Stimulated activated CD4-positive, alpha-beta T cell treated with anti-CD3 and anti-CD28 coated beads, Interleukin-12 subunit alpha, Interleukin-12 subunit beta, amount 100 ng/mL, for 24 hours (primary cell): ENCODE measurements around the gene TRIO.

Source experiments
- DNase-seq, 2 experiments: peaks; one replicate each; pipeline ENCODE4 v3.0.0-alpha.2; 2020; ENCODE audit warnings: low read depth in 2 of 2

TRIO gene

DNA sequence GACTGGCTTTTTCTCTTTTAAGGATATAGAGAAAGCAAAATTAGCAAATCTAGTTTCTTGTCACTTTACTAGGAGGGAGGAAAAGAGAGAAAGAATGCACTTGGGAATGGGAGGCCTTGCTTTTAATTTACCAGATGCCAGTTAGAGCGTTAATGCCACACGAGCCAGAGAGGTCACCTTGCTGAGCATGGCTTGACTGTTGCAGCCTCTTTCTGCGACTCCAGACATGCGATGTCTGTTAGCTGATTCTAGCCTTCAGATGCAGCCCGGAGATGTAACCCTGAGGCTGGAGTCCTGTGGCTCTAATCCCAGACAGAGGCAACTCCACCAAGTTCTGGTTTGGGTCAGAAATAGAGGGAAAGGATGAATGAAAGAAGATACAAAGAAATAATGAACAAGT is 152.5 kb downstream of the TRIO start:
- no peak for DNase-seq

DNA sequence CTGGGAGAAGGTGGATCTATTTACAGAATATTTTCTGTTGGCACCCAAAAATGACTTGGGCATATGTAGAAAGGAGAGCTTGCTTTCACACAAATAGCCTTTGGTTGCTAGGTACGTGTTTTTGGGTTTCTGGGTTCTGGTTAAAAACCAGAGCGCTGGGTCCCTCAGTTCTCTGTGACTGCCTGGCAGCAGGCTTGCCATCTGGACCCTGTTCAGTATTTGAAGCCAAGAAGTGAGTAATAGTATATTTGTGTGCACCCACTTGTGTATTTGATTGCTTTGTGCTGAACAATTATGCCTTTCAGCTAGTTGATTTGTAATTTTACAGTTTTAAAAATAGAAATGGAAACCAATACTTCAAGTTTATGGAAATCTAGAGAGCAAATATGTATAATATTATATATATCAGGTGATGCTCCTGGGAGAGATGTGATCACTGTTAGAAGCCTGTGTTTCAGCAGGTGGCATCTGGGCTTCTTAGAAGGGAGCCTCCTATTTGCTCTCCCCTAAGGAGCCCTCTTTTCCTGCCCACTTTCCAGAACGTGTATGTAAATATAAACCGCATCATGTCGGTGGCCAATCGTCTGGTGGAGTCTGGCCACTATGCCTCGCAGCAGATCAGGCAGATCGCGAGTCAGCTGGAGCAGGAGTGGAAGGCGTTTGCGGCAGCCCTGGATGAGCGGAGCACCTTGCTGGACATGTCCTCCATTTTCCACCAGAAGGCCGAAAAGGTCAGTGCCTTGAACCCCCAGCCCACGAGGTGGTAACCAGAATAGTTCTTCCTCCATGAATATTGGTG is 153.6 kb downstream of the TRIO start:
- DNase-seq, result no peak

DNA sequence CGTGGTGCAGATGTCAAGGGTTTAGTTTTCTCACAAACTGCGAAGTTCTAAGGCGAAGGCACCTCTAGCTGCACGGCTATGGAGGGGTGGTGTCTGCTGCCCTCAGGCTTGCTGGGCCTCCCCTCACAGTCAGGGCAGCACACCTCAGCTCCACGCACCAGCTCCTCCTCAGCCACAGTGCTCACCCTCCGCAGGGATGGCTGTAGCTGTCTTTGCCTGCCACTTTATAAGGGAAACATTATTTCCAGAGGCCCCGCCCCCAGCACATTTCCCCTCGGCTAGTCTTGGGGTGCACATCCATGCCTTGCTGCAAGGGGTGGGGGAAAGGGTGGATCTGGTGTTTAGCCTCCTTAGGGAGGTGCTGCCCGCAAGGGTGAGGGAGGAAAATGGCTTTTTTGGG is 154.6 kb downstream of the TRIO start:
- DNase-seq, result no peak

DNA sequence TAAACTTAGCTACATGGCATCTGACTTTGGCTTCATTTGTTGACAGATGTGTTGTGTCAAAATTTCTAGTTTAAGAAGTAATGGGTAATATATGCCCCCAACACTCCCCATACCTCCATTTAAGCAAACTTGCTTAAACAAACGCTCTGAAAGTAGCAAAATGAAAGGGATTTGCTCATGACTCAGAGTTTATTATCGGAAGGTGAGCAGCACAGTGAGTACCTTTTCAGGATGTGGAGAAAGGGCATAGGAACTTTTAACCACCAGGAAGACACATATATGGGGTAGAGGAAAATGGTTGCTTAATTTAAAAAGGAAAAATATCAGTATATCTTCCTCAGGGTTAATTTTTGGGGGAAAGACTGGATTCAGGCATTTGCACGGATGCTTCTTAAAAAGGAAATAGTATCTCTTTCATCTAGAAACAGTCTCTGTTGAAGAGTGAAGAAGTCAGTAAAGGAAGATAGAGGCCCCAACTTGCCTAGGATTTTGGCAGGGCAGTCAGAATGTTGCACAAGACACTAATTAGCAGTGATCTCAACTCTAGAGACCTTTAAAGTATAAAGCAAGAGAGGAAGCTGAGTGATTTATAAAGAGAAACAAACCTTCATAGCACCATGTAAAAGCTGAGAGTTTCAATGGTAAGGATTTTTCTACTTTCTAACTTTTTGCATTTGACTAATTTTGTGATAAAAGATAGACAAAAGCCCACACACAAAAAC is 155.1 kb downstream of the TRIO start:
- DNase-seq, result no peak

DNA sequence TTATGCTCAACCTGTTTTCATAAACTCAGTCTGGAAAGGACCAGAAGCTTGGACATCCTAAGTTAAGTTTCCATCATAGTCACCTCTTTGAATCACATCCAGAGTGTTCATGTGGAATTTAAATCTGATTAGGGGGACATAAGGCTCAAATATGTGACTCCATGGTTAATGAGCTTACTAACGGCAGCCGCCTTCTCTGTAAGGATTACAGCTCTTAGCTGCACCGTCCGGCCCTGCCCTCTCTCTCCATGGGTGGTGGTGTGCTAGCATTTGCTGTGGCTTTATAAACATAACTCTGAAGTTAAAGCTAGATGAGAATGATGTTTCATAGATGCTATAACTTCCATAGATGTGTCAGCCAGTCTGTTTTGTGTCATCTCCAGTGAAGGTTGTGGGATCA is 156.5 kb downstream of the TRIO start:
- no peak for DNase-seq

DNA sequence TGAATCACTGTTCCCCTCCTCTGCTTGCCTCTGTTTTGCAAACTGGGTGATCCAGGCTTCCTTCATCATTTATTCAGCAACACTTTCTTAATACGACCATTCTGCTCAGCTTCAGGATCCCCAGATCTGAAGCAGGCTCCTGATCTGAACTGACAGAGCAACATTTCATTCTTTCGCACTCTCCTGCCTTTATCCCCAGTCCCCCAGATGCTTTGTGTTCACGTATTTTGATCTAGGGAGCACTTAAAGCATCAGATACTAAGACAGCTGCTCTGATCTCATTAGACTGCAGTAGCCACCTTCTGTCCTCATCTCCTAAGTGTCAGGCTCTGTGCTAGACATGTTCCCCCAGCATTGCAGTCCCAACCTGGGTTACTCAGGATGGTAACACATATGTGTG is 158.0 kb downstream of the TRIO start:
- DNase-seq, result no peak

DNA sequence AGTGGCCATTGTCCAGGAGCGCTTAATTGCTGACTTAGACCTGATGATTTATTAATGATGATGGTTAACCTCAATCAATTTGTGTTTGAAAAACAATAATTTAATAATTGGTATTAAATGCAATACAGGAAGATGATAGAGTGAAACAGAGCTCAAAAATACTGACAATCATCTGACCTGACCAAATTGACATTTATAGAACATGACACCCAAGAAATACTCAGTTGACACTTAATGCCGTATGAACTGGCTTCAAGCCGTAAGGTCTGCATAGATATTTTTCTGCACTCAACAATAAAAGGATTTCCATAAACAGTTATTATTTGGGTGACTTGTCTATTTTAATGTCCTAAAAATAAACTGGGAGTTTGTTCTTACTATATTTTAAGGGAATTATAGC is 159.2 kb downstream of the TRIO start:
- no peak for DNase-seq

DNA sequence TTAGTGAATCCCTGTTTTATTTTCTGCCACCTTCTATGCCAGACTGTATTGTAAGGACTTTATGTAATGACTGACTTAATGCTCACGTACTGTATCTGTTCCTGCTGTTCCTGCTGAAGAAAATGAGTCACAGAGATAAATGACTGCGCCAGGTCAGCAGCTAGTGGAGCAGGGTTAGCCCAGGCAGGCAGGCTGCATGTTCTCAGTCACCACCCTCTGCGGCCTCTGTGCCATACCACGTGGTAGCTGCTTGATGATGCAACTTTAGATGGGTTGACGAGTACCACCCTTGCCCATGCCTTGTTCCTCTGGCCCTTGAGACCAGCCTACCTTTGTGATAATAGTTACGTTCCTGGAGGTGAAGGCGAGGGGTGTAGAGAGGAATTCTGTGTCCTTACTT is 161.9 kb downstream of the TRIO start:
- no peak for DNase-seq

DNA sequence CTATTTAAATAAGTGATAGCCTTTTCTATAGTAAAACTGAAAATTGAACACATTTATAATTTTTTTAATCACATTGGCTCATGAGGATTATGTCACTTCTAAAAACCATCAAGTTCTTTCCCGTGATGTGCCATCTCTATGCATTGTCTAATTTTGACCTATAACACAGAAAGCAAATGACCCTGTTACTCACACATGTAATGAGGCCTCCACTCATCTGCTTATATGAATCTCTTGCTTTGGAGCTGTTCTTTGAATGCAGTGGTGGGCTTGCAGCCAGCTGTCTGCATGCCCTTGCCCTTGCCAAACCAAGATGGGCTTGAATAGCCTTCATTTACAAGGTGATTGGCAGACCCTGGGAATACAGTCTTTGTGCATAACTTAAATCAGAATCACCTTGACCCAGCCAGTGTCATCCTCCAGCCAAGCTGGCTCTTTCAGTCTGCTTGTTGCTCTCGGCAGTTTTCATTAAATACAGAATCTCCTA is 163.2 kb downstream of the TRIO start:
- DNase-seq, result no peak

DNA sequence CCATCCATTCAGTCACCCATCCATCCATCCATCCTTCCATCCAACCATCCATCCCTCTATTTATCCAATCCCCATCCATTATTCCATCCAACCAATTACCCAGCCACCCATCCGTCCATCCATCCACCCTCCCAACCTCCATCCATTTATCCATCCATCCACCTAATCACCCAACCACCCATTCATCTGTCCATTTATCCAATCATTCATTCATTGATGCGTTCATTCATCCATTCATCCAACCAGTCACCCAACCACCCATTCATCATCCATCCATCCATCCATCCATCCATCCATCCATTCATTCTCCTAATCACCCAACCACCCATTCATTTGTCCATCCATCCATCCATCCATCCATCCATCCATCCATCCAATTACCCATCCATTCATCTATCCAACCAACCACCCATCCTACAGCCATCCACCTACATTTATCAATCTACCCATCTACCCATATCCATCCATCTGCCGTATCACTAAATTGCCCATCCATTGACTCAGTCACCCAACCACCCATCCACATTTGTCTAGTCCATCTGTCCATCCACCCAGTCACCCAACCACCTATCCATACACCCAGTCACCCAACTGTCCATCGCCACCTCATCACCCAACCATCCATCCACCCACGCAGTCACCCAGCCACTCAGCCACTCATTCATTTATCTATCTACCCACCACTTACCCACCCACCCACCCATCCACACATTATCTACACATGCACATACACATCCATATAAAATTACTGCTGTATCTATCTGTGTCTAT is 165.4 kb downstream of the TRIO start:
- no peak for DNase-seq

DNA sequence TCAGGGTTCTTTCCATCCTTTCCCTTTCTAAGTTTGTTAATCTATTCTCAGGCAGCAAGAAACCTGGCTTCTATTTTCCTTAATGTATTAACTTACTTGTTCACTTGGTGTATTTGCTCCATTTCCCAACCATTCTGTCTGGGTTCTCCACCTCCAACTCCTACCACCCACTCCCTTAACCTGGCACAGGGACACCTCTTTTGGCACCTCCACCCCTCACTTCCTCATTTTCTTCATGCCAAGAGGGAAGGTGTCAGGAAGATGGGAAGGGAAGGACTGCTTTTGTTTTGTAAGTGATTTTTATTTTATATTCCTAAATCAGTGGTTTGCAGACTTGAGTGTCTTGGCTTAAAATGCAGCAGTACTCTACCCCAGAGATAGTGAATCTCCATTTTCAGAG is 166.1 kb downstream of the TRIO start:
- DNase-seq, result no peak

DNA sequence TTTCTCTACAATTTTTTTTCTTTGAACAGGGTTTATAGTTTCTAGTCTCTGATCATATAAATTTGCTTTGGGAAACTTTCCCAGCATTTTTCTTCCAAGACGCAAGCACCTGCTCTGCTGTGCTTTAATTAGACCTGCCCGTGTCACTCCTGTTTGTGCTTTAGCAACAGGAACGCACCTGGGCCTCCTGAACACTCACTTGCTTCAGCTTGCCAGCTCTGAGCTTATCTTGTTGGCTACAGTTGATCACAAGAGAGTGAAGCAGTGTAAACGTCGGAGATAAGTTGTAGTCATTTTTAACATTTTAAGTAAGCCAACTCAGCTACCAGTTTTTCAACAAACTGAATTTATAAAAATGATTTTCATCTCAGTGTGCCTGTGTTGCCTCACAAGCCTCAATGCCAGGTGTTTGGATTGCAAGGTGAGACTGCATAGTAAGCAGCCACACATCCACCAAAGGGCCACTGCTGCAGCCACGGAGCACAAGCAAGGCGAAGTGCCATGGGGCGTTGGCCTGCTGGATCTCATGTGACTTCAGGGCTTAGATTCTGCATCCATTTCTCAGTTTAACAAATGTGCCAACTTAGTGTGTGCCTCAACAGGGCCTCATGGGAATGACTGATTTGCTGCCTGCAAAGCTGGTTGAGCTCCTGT is 166.9 kb downstream of the TRIO start:
- no peak for DNase-seq

DNA sequence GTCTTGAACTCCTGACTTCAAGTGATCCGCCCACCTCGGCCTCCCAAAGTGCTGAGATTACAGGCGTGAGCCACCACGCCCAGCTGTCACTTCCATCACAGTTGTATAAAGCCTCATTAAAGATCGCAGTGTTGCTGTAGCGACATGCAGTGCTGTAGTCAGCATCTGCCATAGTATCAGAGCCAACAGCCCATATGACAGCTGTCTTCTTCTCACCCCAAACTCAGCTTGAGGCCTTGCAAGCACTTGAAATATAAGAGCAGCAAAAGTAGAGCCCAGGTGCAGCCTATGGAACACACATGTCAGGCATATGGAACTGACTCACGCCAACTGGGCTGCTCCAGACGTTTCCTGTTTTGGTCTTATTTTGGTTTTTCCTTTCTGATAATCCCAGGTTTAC is 167.8 kb downstream of the TRIO start:
- no peak for DNase-seq

DNA sequence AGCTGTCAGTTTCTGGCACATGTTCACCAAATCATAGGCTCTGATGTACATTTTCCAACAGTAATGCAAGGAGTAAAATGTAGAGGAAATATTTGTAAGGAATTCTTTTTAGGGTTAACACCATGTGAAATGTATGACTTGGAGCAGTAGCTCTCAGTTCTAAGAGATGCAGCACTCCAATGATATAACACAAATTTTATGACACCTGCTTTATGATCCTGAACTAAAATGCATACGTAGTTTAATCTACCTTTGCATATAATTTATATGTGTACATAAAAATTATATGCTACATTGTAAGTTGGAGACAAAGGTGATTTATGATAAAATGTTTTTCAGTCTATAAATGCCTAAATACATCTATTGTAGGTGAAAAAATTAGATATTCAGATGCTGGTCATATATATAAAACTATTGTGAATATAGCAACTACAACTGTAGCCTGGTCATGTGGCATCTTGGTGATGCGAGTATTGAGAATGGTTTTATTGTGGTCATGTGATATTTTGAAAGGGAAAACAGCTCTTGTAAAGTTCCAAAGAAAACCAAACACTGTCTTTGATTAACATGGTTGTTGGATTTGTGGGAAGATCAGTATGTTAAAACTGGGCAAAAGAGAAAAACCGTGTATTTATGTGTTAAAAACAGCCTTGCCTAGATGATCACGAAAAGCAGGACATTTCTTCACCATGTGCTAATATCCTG is 171.0 kb downstream of the TRIO start:
- no peak for DNase-seq

DNA sequence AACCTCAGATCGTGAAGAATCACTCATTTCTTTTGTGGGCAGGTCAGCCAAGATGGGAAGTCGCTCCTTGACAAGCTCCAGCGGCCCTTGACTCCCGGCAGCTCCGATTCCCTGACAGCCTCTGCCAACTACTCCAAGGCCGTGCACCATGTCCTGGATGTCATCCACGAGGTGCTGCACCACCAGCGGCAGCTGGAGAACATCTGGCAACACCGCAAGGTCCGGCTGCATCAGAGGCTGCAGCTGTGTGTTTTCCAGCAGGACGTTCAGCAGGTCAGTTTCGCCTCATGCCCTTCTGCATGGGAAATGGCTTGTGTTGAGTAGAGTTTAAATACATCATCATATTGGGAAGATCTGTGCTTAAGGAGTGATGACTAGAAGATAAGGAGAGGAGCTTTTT is 173.3 kb downstream of the TRIO start:
- no peak for DNase-seq

DNA sequence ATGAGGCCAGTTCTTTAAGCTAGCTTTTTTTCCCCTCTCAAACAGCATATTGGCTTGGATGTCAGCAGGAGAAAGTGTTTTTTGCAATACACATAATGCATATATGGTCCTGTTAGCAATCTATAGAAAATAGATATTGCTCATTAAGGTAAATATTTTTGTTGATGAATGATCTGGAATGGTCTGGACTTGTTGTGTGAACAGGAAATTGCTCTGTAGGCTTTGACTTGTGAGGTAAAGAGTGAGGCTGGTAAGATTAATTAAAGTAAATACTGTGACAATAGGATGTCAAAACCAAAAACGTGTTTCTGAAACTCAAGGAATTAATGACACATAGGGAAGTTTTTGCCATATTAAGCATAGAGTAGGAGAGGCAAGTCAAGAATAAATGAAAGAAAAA is 176.0 kb downstream of the TRIO start:
- DNase-seq, result no peak

DNA sequence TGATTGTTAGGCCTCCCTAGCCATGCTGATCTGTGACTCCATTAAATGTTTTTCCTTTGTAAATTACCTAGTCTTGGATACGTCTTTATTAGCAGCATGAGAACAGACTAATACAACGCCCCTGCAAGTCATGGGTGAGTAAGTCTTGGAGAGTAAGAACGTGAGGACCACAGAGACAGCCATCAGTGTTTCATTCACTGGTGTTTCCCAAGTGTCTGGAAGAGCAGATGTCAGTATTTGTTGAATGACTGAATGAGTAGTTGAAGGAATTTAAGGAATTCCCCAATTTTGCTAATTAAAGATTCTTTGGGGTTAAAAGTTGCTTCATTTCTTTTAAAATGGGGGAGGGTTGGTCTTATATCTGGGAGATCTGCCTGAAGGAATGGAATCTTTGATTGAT is 178.8 kb downstream of the TRIO start:
- no peak for DNase-seq

DNA sequence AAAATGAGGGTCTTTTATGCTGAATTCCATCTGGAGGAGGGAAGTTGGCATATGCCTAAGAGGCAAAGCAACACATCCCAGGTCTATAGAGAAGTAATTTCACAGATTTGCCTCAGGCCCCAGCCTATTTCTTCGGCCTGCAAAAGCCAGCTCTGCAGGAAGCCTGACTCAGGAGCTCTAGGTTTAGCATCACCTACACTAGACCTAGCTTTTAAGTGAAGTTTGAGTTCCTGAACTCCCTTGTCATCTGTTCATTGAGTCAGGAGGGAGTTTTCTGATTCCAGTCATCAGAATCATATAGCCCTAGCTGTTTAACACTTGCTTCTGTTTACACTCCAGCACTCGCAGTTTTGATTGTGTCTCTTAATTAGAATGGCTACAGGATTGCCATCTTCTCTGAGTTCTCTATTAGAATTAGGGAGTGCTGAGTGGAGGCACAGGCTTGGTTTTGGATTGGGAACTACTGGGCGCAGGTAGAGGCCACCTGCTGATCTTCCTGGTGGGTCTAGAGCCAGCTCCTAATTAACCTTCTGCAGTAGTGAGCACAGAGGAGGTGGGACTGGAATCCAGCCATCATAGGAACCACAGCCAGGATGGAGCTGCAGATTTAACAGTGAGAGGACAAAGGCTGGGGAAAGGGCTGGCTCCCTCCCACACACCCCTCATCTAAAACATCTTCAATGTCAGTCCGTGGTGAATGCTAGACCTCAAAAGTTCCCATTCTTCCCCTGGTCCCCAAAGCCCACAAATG is 179.5 kb downstream of the TRIO start:
- DNase-seq, result no peak

DNA sequence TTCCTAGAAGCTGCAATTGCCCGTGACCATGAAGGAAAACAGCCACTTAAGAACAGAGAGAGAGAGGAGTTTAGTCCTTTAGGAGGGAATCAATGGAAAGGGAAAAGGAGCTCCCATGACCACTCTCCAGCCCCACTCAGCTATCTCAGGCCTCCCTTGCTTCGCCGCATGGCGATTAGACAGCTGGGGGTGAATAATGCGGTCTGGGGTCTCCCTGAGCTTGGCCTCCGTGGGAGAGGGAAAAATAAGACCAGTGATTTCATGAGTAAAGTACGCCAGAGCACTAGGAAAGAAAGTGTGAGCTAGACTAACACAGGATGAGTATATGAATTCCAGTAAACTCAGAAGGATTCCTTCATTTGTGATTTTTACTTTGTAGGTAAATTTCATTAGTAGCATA is 180.3 kb downstream of the TRIO start:
- no peak for DNase-seq

DNA sequence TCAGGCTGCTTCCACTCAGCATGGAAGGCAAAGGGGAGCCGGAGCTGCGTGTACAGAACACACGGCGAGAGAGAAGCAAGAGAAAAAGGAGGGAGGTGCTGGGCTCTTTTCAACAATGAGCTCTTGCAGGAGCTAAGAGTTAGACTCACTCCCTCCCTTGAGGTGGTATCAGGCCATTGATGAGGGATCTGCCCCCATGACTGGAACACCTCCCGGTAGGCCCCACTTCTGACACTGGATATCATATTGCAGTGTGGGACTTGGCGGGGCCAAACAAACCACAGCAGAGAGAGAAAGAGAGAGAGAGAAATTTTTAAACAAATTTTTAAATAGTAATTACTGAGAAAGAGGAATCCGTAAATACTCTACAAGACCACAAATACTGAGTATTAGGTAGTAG is 182.2 kb downstream of the TRIO start:
- DNase-seq, result no peak
